Vagina (tissue), 2 donors: Measurements from ENCODE around the gene L2HGDH. TPM values are rescaled to one million over a fixed set of nuclear protein-coding genes. Genes with fewer than 3 reads are reported as not detected.

Source experiments
- DNase-seq, 2 donors: peaks; one replicate each; pipeline ENCODE4 v3.0.0-alpha.2; 2017; ENCODE audit errors: extremely low spot score in 2 of 2
- H3K27ac ChIP-seq: fragments of 200-600 bp; sonication (generic); one replicate; pipeline ENCODE4 v1.5.1; 2019
- H3K27me3 ChIP-seq: fragments of 200-600 bp; sonication (generic); one replicate; pipeline ENCODE4 v1.5.1; 2019
- H3K36me3 ChIP-seq, 2 donors: fragments of 200-600 bp; sonication (generic); one replicate each; pipeline ENCODE4 v1.5.1; 2017 to 2019
- H3K4me1 ChIP-seq: fragments of 200-600 bp; sonication (generic); one replicate; pipeline ENCODE4 v1.5.1; 2019
- H3K4me3 ChIP-seq, 2 donors: fragments of 200-600 bp; sonication (generic); 1 replicate in 1 of 2; 2 replicates in 1 of 2; pipeline ENCODE4 v1.5.1; 2016 to 2019
- H3K9me3 ChIP-seq: fragments of 200-600 bp; sonication (generic); one replicate; pipeline ENCODE4 v1.5.1; 2019
- POLR2A ChIP-seq, 2 donors: fragments of 450-650 bp; IDR thresholded peaks; one replicate each; pipeline ENCODE4 v1.6.1; 2017; ENCODE audit warnings: antibody characterized with exemption in 2 of 2, mild to moderate bottlenecking in 2 of 2, moderate library complexity in 2 of 2
- POLR2AphosphoS5 ChIP-seq, 2 donors: sonication (generic); formaldehyde crosslinking; IDR thresholded peaks; one replicate each; pipeline ENCODE4 v1.9.0; 2017; ENCODE audit warnings: antibody characterized with exemption in 2 of 2, mild to moderate bottlenecking in 2 of 2, low read depth in 1 of 2; ENCODE audit not compliant: insufficient read depth in 1 of 2
- intact Hi-C: fragments of 100-400 bp; cut with DNase I; formaldehyde crosslinking; loops from one replicate; pipeline ENCODE4 v1.15.1; 2023
- total RNA-seq: library from RNA; depleted of rRNA; stranded (reverse); fragments of >200 nt; gene quantifications from one replicate; pipeline ENCODE4 v1.2.3, GENCODE V29; 2016
- TF ChIP-seq, protein P1 (sequence below), 3 experiments: fragments of 450-650 bp in 2 of 3; fragments of 200-600 bp in 1 of 3; sonication (generic) in 1 of 3; IDR thresholded peaks; one replicate each; pipeline ENCODE4 v1.5.1; 2017 to 2019; ENCODE audit warnings: antibody characterized with exemption in 3 of 3, mild to moderate bottlenecking in 2 of 3, moderate library complexity in 2 of 3

The L2HGDH gene
- total RNA-seq, 1 donor from 2014 or later, result 5.6 TPM

DNA sequence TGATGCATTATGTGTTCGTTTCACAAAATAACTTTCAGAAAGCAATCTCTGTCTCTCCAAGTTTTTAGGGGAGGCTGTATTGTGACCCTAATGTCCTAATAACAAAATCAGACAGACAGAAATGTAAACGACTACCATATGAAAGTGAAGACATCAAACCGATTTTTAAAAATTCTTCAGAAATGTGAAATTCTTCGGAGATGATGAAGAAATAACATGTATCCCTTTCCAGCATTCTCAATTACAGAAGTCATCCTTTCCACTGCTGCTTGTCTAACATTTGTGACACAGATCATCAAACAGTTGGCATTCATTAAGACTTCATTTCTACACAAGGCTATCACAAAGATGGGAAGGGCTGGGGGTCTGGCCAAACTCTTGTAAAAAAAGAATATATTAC, 41.1 kb upstream of the L2HGDH start:
- no peak for DNase-seq
- Histone ChIP-seq H3K36me3 (peaks cover 0 to 5% of the 10 kb centered on the region in 2 donors), H3K9me3 (no peaks in the 10 kb centered on the region), H3K4me1 (peaks cover 12% of the 10 kb centered on the region), H3K27me3 (no peaks in the 10 kb centered on the region), H3K27ac (peak overlapping the region; percentile 9), H3K4me3 (no peak overlapping the region)
- intact Hi-C loops, result no loop called here
- TF ChIP-seq, protein P1, sequence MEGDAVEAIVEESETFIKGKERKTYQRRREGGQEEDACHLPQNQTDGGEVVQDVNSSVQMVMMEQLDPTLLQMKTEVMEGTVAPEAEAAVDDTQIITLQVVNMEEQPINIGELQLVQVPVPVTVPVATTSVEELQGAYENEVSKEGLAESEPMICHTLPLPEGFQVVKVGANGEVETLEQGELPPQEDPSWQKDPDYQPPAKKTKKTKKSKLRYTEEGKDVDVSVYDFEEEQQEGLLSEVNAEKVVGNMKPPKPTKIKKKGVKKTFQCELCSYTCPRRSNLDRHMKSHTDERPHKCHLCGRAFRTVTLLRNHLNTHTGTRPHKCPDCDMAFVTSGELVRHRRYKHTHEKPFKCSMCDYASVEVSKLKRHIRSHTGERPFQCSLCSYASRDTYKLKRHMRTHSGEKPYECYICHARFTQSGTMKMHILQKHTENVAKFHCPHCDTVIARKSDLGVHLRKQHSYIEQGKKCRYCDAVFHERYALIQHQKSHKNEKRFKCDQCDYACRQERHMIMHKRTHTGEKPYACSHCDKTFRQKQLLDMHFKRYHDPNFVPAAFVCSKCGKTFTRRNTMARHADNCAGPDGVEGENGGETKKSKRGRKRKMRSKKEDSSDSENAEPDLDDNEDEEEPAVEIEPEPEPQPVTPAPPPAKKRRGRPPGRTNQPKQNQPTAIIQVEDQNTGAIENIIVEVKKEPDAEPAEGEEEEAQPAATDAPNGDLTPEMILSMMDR (IDR thresholded peaks at IDR 0.05), result no peak
- TF ChIP-seq POLR2A (IDR thresholded peaks at IDR 0.05) (no peak), POLR2AphosphoS5 (IDR thresholded peaks at IDR 0.05; ENCODE audit: insufficient read depth in 1 of 2, low read depth in 1 of 2) (no peak)

DNA sequence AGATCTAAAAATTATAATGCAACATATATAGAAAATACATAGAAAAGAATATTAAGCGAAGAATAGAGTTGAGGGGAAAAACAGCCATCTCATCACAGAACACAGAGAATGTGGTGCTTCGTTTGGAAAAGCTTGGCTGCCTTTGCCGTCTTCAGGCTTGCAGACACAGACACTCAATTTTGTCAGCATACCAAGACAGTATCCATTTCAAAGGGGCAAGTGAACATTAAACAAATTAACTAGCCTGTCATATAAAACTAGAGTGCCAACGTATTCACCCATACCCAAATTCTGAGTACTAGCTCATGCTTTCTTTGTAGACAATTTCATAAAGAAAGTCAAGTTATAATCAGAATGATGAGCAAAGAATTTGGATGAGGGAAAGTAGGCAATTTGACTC, 40.6 kb upstream of the L2HGDH start:
- peaks cover 17% of the 10 kb centered on the region for H3K4me1 ChIP-seq
- no peaks in the 10 kb centered on the region for H3K27me3 ChIP-seq
- DNase-seq, result no peak
- H3K27ac ChIP-seq, result peak overlapping the region; percentile 9
- H3K36me3 ChIP-seq, result no peaks in the 10 kb centered on the region
- no peak overlapping the region for H3K4me3 ChIP-seq
- intact Hi-C loops, result no loop called here
- no peaks in the 10 kb centered on the region for H3K9me3 ChIP-seq
- no peak for TF ChIP-seq POLR2A (IDR thresholded peaks at IDR 0.05)
- TF ChIP-seq POLR2AphosphoS5 (IDR thresholded peaks at IDR 0.05; ENCODE audit: insufficient read depth in 1 of 2, low read depth in 1 of 2), result no peak
- TF ChIP-seq, protein P1 (IDR thresholded peaks at IDR 0.05), result no peak

DNA sequence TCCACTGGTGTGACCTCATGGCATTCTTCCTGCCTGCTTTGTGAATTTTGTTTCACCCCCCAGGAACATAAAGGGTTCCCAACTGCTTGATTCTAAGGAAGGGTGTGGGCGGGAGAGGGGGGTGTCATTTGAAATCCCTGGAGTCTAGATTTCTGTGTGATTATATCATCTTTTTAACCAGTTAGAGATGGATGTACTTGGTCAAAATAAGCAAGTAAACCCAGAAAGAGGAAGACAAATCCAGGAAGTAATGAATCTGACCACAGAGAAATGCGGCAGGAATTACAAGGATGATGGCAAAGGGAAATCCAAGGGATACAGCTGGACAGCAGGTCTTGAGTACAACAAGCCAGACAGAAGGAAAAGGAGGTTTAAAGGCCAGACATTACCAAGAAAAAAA, 38.9 kb upstream of the L2HGDH start:
- Histone ChIP-seq H3K4me1 (peaks cover 30% of the 10 kb centered on the region), H3K9me3 (no peaks in the 10 kb centered on the region), H3K36me3 (no peaks in the 10 kb centered on the region), H3K27me3 (no peaks in the 10 kb centered on the region), H3K4me3 (no peak overlapping the region), H3K27ac (no peak overlapping the region)
- no peak for DNase-seq
- TF ChIP-seq, protein P1 (IDR thresholded peaks at IDR 0.05), result no peak
- TF ChIP-seq POLR2A (IDR thresholded peaks at IDR 0.05) (no peak), POLR2AphosphoS5 (IDR thresholded peaks at IDR 0.05; ENCODE audit: insufficient read depth in 1 of 2, low read depth in 1 of 2) (no peak)
- intact Hi-C loops, result no loop called here

DNA sequence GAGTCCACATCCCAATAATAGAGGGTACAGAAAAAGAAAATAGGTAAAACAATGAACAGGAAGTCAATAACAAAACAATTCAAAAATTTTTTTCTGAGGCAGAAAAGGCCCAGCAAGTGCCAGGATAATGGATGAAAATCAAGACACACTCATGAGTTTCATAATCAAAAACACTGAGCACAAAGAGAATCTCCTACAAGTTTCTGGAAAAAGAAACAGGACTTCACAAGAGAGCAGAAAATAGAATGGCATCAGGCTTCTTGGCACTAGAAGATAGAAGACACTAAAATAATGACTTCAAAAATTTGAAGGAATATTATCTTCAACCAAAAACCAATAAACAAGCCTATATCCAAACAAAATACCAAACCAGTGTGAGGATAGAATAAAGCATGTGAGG, 36.9 kb upstream of the L2HGDH start:
- no peaks in the 10 kb centered on the region for H3K9me3 ChIP-seq
- no peaks in the 10 kb centered on the region for H3K27me3 ChIP-seq
- no peak overlapping the region for H3K4me3 ChIP-seq
- TF ChIP-seq, protein P1 (IDR thresholded peaks at IDR 0.05), result no peak
- no peak for TF ChIP-seq POLR2A (IDR thresholded peaks at IDR 0.05)
- no peak for TF ChIP-seq POLR2AphosphoS5 (IDR thresholded peaks at IDR 0.05; ENCODE audit: insufficient read depth in 1 of 2, low read depth in 1 of 2)
- H3K36me3 ChIP-seq, result no peaks in the 10 kb centered on the region
- H3K4me1 ChIP-seq, result peaks cover 49% of the 10 kb centered on the region
- peak overlapping the region; percentile 76 for H3K27ac ChIP-seq
- intact Hi-C loops, result loop anchor here (10.0 kb wide), 1 partner anchor 46 kb away; the partner anchor contains the start of gene CDKL1
- no peak for DNase-seq

DNA sequence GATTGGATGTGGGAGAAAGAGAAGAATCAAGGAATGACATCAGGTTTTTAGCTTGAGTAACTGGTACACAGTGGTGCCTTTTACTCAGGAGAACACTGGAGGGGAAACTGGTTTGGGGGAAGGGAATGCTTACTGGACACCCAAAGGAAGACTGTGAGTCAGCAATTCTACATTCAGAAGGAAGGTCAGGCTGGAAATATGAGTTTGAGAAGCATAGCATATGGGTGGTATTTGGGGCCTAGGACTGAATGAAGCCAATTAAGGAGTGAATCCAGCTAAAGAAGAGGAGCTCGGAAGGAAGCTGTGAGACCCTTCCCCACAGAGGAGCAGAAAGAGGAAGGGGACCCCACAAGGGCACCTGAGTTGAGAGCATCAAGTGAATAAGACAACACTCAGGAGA, 35.5 kb upstream of the L2HGDH start:
- TF ChIP-seq, protein P1 (IDR thresholded peaks at IDR 0.05), result no peak
- TF ChIP-seq POLR2AphosphoS5 (IDR thresholded peaks at IDR 0.05; ENCODE audit: insufficient read depth in 1 of 2, low read depth in 1 of 2) (no peak), POLR2A (IDR thresholded peaks at IDR 0.05) (no peak)
- DNase-seq, result no peak
- no peaks in the 10 kb centered on the region for H3K9me3 ChIP-seq
- intact Hi-C loops, result loop anchor here (10.0 kb wide), 1 partner anchor 47 kb away; the partner anchor contains the start of gene CDKL1
- H3K36me3 ChIP-seq, result no peaks in the 10 kb centered on the region
- H3K27ac ChIP-seq, result peak overlapping the region; percentile 76
- H3K4me1 ChIP-seq, result peaks cover 58% of the 10 kb centered on the region
- no peaks in the 10 kb centered on the region for H3K27me3 ChIP-seq
- no peak overlapping the region for H3K4me3 ChIP-seq
